ENCODE results near the gene INF2. TPM values are rescaled to one million over a fixed set of nuclear protein-coding genes. Genes with fewer than 3 reads are reported as not detected.
A peak's percentile ranks its signal among the peaks of the same experiment; 100 is the strongest.
"Not testable (repeated sequence)": the region's sequence is repeated elsewhere in the genome, so short reads cannot be mapped to it uniquely, and the experiment has no call there.

INF2 gene
- total RNA-seq, 2 experiments from 2014 or later, result 155 to 159 TPM

DNA sequence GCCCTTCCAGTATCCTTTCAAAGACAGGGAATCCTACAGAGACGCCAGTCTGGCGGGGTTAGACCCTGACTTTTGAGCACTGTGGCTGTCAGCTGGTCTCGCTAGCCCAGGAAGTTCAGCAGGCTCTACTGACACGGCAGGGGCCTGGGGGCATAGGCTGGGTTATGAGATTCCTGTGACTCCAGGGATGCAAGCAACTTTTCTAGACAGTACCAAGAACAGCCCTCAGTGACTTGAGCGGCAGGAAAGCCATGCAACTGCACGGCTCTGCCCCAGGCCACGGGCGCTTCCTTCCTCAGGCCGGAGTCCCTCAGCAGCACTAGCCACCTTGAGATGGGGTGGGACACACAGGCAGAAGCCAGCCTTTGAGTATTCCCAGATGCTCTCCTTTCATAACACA is 58.5 kb downstream of the INF2 start:
- ATAC-seq (no peak), DNase-seq (no peak)
- peaks cover 33% of the 10 kb centered on the region for H3K4me1 Mint-ChIP-seq (ENCODE audit: low read depth)
- H3K36me3 Mint-ChIP-seq (ENCODE audit: low read depth), result peaks cover 2% of the 10 kb centered on the region
- no peak overlapping the region for H3K27ac Mint-ChIP-seq
- no peaks in the 10 kb centered on the region for H3K9me3 Mint-ChIP-seq (ENCODE audit: insufficient read depth)
- CTCF ChIA-PET, result interaction anchor here (2.3 kb wide), 1 partner anchor 21 kb away, joined by 12 read pairs; no protein-coding TSS in a partner anchor
- no peak overlapping the region for H3K4me3 Mint-ChIP-seq
- POLR2A ChIA-PET, result no interaction called here
- no peaks in the 10 kb centered on the region for H3K27me3 Mint-ChIP-seq (ENCODE audit: low read depth)

GRCh38 chr14:104749111-104749649 is 59.8 kb downstream of the INF2 start:
- POLR2A ChIA-PET, result no interaction called here
- Mint-ChIP-seq H3K9me3 (ENCODE audit: insufficient read depth) (no peaks in the 10 kb centered on the region), H3K4me1 (ENCODE audit: low read depth) (peaks cover 39% of the 10 kb centered on the region), H3K27ac (no peak overlapping the region), H3K27me3 (ENCODE audit: low read depth) (no peaks in the 10 kb centered on the region), H3K4me3 (no peak overlapping the region), H3K36me3 (ENCODE audit: low read depth) (peaks cover 10% of the 10 kb centered on the region)
- no peak for ATAC-seq
- CTCF ChIA-PET, result interaction anchor here (1.5 kb wide), 1 partner anchor 18 kb away, joined by 6 read pairs; no protein-coding TSS in a partner anchor
- no peak for DNase-seq

- Mint-ChIP-seq H3K36me3 (ENCODE audit: low read depth) (peaks cover 19% of the 10 kb centered on the region), H3K4me3 (no peak overlapping the region), H3K9me3 (ENCODE audit: insufficient read depth) (no peaks in the 10 kb centered on the region), H3K4me1 (ENCODE audit: low read depth) (peaks cover 46% of the 10 kb centered on the region), H3K27ac (no peak overlapping the region), H3K27me3 (ENCODE audit: low read depth) (no peaks in the 10 kb centered on the region)
- ATAC-seq (no peak), DNase-seq (no peak)
- POLR2A ChIA-PET, result interaction anchor here (0.5 kb wide), 1 partner anchor 1462 kb away, joined by 3 read pairs; no protein-coding TSS in a partner anchor
- CTCF ChIA-PET, result interaction anchor here (1.2 to 1.6 kb wide), 4 partner anchors 18 to 41 kb away, joined by 3 to 10 read pairs (median 6); partner anchors contain the start of gene ADSS1
These were observed 60.8 kb downstream of the INF2 start for GRCh38 chr14:104750056-104750752.

- POLR2A ChIA-PET, result interaction anchor here (0.5 kb wide), 1 partner anchor 1461 kb away, joined by 3 read pairs; no protein-coding TSS in a partner anchor
- not testable (repeated sequence) for DNase-seq
- H3K27ac Mint-ChIP-seq, result peak overlapping the region; percentile 39
These were observed 61.3 kb downstream of the INF2 start for GRCh38 chr14:104750753-104751057.

DNA sequence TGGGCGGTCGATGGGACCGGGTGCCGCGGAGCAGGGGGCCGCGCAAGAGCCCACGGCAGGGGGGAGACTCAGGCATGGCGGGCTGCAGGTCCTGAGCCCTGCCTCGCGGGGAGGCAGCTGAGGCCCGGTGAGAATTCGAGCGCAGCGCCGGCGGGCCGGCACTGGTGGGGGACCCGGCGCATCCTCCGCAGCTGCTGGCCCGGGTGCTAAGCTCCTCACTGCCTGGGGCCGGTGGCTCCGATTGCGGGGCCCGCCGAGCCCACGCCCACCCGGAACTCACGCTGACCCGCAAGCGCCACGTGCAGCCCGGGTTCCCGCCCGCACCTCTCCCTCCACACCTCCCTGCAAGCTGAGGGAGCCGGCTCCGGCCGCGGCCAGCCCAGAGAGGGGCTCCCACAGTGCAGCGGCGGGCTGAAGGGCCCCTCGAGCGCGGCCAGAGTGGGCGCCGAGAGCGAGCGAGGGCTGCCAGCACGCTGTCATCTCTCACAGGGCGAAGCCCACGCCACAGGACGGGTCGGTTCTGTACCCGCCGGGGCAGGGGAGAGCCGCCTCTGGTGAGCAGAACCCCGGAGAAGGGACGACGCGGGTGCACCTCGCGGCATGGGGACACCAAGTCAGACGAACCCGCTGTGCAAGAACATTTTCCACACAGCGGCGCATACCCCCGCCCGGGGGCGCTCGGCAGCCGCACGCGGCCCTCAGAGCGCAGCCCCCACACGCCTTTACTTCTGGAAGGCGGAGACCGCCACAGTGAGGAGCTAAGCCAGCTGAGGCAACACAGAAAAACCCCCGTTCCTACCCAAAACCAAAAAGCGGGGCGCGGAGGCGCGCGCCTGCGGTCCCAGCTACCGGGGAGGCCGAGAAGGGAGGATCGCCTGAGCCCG is 62.4 kb downstream of the INF2 start:
- Mint-ChIP-seq H3K27me3 (ENCODE audit: low read depth) (no peaks in the 10 kb centered on the region), H3K4me3 (peak overlapping the region; percentile 91), H3K4me1 (ENCODE audit: low read depth) (peaks cover 46% of the 10 kb centered on the region), H3K9me3 (ENCODE audit: insufficient read depth) (no peaks in the 10 kb centered on the region), H3K27ac (peak overlapping the region; percentile 96), H3K36me3 (ENCODE audit: low read depth) (peaks cover 31% of the 10 kb centered on the region)
- ChIA-PET CTCF (interaction anchor here (0.9 to 2.4 kb wide), 8 partner anchors 15 to 144 kb away, joined by 3 to 17 read pairs (median 6); no protein-coding TSS in a partner anchor), POLR2A (interaction anchor here (0.7 to 2.2 kb wide), 12 partner anchors 11 to 269 kb away, joined by 3 to 9 read pairs (median 5); partner anchors contain the start of genes ADSS1, AKT1, CDCA4 and ZBTB42)
- DNase-seq, result no peak
- no peak for ATAC-seq

More at GRCh38 chr14:104750753-104751057, 61.3 kb downstream of the INF2 start:
- CTCF ChIA-PET, result interaction anchor here (1.2 to 1.6 kb wide), 4 partner anchors 18 to 42 kb away, joined by 3 to 10 read pairs (median 6); partner anchors contain the start of gene ADSS1
- peaks cover 46% of the 10 kb centered on the region for H3K4me1 Mint-ChIP-seq (ENCODE audit: low read depth)
- not testable (repeated sequence) for ATAC-seq; H3K27me3 Mint-ChIP-seq (ENCODE audit: low read depth); H3K9me3 Mint-ChIP-seq (ENCODE audit: insufficient read depth)
- H3K4me3 Mint-ChIP-seq, result peak overlapping the region; percentile 31
- peaks cover 23% of the 10 kb centered on the region for H3K36me3 Mint-ChIP-seq (ENCODE audit: low read depth)

- peak; percentile 6 for ATAC-seq
- no peaks in the 10 kb centered on the region for H3K9me3 Mint-ChIP-seq (ENCODE audit: insufficient read depth)
- peak overlapping the region; percentile 96 for H3K27ac Mint-ChIP-seq
- peak overlapping the region; percentile 91 for H3K4me3 Mint-ChIP-seq
- H3K36me3 Mint-ChIP-seq (ENCODE audit: low read depth), result peaks cover 37% of the 10 kb centered on the region
- H3K4me1 Mint-ChIP-seq (ENCODE audit: low read depth), result peaks cover 51% of the 10 kb centered on the region
- POLR2A ChIA-PET, result interaction anchor here (0.7 to 2.2 kb wide), 14 partner anchors 11 to 562 kb away, joined by 3 to 9 read pairs (median 4); partner anchors contain the start of genes ADSS1, AKT1, CDCA4 and ZBTB42
- H3K27me3 Mint-ChIP-seq (ENCODE audit: low read depth), result no peaks in the 10 kb centered on the region
- no peak for DNase-seq
- CTCF ChIA-PET, result interaction anchor here (0.9 to 2.4 kb wide), 6 partner anchors 14 to 143 kb away, joined by 3 to 17 read pairs (median 6); no protein-coding TSS in a partner anchor
These were observed 63.0 kb downstream of the INF2 start for GRCh38 chr14:104752423-104752734.

DNA sequence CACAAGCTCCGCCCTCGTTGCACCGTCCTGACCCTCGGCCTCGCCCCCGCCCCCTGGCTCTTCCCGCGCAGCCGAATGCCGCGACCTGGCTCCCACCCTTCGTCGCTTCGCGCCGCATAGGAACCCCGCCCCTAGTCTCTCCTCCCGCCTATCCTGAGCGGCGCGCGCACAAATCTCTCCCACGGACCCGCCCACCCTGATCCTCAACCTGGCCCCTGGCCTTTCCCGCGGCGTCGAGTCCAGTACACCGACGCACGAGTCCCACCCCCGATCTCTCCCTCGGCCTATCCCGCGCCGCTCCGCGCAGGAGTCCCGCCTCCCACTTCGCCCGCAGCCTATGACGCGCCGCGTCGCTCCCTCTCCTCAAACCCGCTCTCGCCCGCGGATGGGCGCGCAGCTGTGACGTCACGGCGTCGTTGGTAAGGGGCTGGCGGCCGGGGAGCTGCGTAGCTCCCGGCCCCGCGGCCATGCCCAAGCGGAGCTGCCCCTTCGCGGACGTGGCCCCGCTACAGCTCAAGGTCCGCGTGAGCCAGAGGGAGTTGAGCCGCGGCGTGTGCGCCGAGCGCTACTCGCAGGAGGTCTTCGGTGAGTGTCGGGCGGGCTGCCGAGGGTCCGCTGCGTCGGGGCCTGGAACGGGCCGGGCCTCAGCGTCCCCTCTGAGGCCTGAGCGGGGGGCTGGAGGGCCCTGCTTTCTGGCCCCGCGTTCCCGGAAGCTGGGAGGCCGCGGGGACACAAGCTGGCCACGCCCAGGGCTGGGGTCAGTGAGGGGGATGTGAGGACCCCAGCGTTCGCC is 63.5 kb downstream of the INF2 start, which contains the start of gene SIVA1:
SIVA1 (plus strand) TSS at position 413 of the 793 bp plus-strand sequence; CDS start at position 468, 55 bp downstream.
- Mint-ChIP-seq H3K27ac (peak within 1 kb of the TSS; percentile 96), H3K4me3 (peak within 1 kb of the TSS; percentile 91), H3K36me3 (ENCODE audit: low read depth) (peaks cover 43% of the 10 kb centered on the region), H3K27me3 (ENCODE audit: low read depth) (no peaks in the 10 kb centered on the region), H3K4me1 (ENCODE audit: low read depth) (peaks cover 54% of the 10 kb centered on the region), H3K9me3 (ENCODE audit: insufficient read depth) (no peaks in the 10 kb centered on the region)
- DNase-seq, result peak; percentile 100
- ChIA-PET POLR2A (interaction anchor here (0.7 to 2.2 kb wide), 14 partner anchors 10 to 561 kb away, joined by 3 to 9 read pairs (median 5); partner anchors contain the start of genes ADSS1, AKT1, CDCA4 and ZBTB42), CTCF (interaction anchor here (0.9 to 2.4 kb wide), 7 partner anchors 14 to 143 kb away, joined by 3 to 17 read pairs (median 6); no protein-coding TSS in a partner anchor)
- peak; percentile 94 for ATAC-seq

GRCh38 chr14:104753528-104754212 is 64.3 kb downstream of the INF2 start:
- POLR2A ChIA-PET, result interaction anchor here (0.9 to 2.2 kb wide), 4 partner anchors 9 to 76 kb away, joined by 6 to 9 read pairs (median 8); no protein-coding TSS in a partner anchor
- H3K9me3 Mint-ChIP-seq (ENCODE audit: insufficient read depth), result no peaks in the 10 kb centered on the region
- H3K4me3 Mint-ChIP-seq, result peak overlapping the region; percentile 91
- no peaks in the 10 kb centered on the region for H3K27me3 Mint-ChIP-seq (ENCODE audit: low read depth)
- DNase-seq (no peak), ATAC-seq (no peak)
- CTCF ChIA-PET, result interaction anchor here (1.0 to 2.4 kb wide), 5 partner anchors 15 to 73 kb away, joined by 3 to 17 read pairs (median 5); no protein-coding TSS in a partner anchor
- H3K36me3 Mint-ChIP-seq (ENCODE audit: low read depth), result peaks cover 45% of the 10 kb centered on the region
- H3K4me1 Mint-ChIP-seq (ENCODE audit: low read depth), result peaks cover 57% of the 10 kb centered on the region
- H3K27ac Mint-ChIP-seq, result peak overlapping the region; percentile 95

GRCh38 chr14:104754213-104754851 is 64.9 kb downstream of the INF2 start:
- DNase-seq (no peak), ATAC-seq (no peak)
- ChIA-PET CTCF (interaction anchor here (0.7 to 1.2 kb wide), 2 partner anchors 11 to 14 kb away, joined by 3 to 4 read pairs; no protein-coding TSS in a partner anchor), POLR2A (interaction anchor here (0.8 to 2.2 kb wide), 2 partner anchors 9 to 14 kb away, joined by 3 to 9 read pairs; no protein-coding TSS in a partner anchor)
- Mint-ChIP-seq H3K9me3 (ENCODE audit: insufficient read depth) (no peaks in the 10 kb centered on the region), H3K27ac (peak overlapping the region; percentile 95), H3K4me3 (peak overlapping the region; percentile 91), H3K4me1 (ENCODE audit: low read depth) (peaks cover 55% of the 10 kb centered on the region), H3K27me3 (ENCODE audit: low read depth) (no peaks in the 10 kb centered on the region), H3K36me3 (ENCODE audit: low read depth) (peaks cover 51% of the 10 kb centered on the region)

- Mint-ChIP-seq H3K4me1 (ENCODE audit: low read depth) (peaks cover 59% of the 10 kb centered on the region), H3K36me3 (ENCODE audit: low read depth) (peaks cover 59% of the 10 kb centered on the region), H3K4me3 (peak overlapping the region; percentile 91), H3K9me3 (ENCODE audit: insufficient read depth) (no peaks in the 10 kb centered on the region), H3K27me3 (ENCODE audit: low read depth) (no peaks in the 10 kb centered on the region), H3K27ac (peak overlapping the region; percentile 95)
- DNase-seq (no peak), ATAC-seq (no peak)
- POLR2A ChIA-PET, result no interaction called here
- CTCF ChIA-PET, result interaction anchor here (1.0 to 2.9 kb wide), 2 partner anchors 13 to 72 kb away, joined by 3 to 17 read pairs; no protein-coding TSS in a partner anchor
These were observed 66.2 kb downstream of the INF2 start for GRCh38 chr14:104755621-104756020.

All from activated CD8-positive, alpha-beta T cell treated with anti-CD3 and anti-CD28 coated beads, Interleukin-2, amount 10 ng/mL, durations not matched to agents 7 days and 5 days (primary cell).